Panc1 (cell line): Measurements from ENCODE around the gene AFF4. TPM values are rescaled to one million over a fixed set of nuclear protein-coding genes. Genes with fewer than 3 reads are reported as not detected.

Source experiments
- ATAC-seq: fragments of 200-7000 bp; cut with Tn5 transposase; 2 replicates; pipeline ENCODE4 v1.9.1; 2020; ENCODE audit warnings: mild to moderate bottlenecking, moderate library complexity
- BruUV-seq: library from RNA; stranded (reverse); fragments of 400-500 nt; replicated peaks from 2 replicates; lab custom pipeline; 2021; lab: Mats Ljungman, UMichigan
- CTCF ChIA-PET: fragments of 300-600 bp; sonication (Branson Sonifier 250); formaldehyde crosslinking; loops from one replicate; lab custom pipeline; 2022; ENCODE audit warnings: antibody characterized with exemption; lab: Charles Lee
- POLR2A ChIA-PET: fragments of 300-600 bp; sonication (Branson Sonifier 250); formaldehyde crosslinking; loops from one replicate; lab custom pipeline; 2022; ENCODE audit warnings: antibody characterized with exemption; lab: Charles Lee
- DNase-seq: peaks from one replicate; pipeline ENCODE4 v3.0.0-alpha.2; 2010; ENCODE audit warnings: low read depth, low spot score
- H3K27ac ChIP-seq: 2 replicates; pipeline ENCODE4 v1.5.1; 2011; ENCODE audit warnings: mild to moderate bottlenecking, low read length, inconsistent platforms
- H3K27me3 ChIP-seq: fragments of 200-500 bp; sonication (Bioruptor generic); 2 replicates; pipeline ENCODE4 v1.6.0; 2014; ENCODE audit warnings: low read length, inconsistent platforms; ENCODE audit not compliant: control insufficient read depth, insufficient read depth
- H3K36me3 ChIP-seq: fragments of 200-500 bp; sonication (Bioruptor generic); 2 replicates; pipeline ENCODE4 v1.5.1; 2014; ENCODE audit warnings: inconsistent platforms, mild to moderate bottlenecking, low read length, moderate library complexity; ENCODE audit not compliant: control insufficient read depth, insufficient read depth
- H3K4me1 ChIP-seq: 2 replicates; pipeline ENCODE4 v1.5.1; 2011; ENCODE audit warnings: inconsistent platforms, mild to moderate bottlenecking, low read length, moderate library complexity; ENCODE audit not compliant: control insufficient read depth, insufficient read depth
- H3K4me3 ChIP-seq, 2 experiments: 2 replicates each; pipeline ENCODE4 v1.5.1; 2011 to 2012; ENCODE audit warnings: low read depth in 2 of 2, low read length in 2 of 2, mild to moderate bottlenecking in 2 of 2, inconsistent platforms in 1 of 2, moderate library complexity in 1 of 2
- H3K9me3 ChIP-seq: fragments of 200-500 bp; sonication (Bioruptor generic); 2 replicates; pipeline ENCODE4 v1.5.1; 2014; ENCODE audit warnings: low read depth, mild to moderate bottlenecking, inconsistent platforms, low read length, moderate library complexity; ENCODE audit not compliant: control insufficient read depth, insufficient read depth
- CTCF ChIP-seq: fragments of 450-650 bp; IDR thresholded peaks from 2 replicates; pipeline ENCODE4 v1.5.1; 2017; ENCODE audit warnings: mild to moderate bottlenecking
- POLR2AphosphoS5 ChIP-seq: IDR thresholded peaks from 2 replicates; pipeline ENCODE4 v1.6.1; 2012; ENCODE audit warnings: mild to moderate bottlenecking, low read depth, low read length, moderate library complexity
- REST ChIP-seq, 2 experiments: IDR thresholded peaks; 2 replicates each; pipeline ENCODE4 v1.6.1; 2011 to 2012; ENCODE audit warnings: low read depth in 2 of 2, control low read depth in 1 of 2, low read length in 1 of 2, mild to moderate bottlenecking in 1 of 2, moderate library complexity in 1 of 2; ENCODE audit not compliant: insufficient read depth in 1 of 2
- SIN3A ChIP-seq: IDR thresholded peaks from 2 replicates; pipeline ENCODE4 v1.6.1; 2012; ENCODE audit warnings: low read depth, mild to moderate bottlenecking, low read length, moderate library complexity, borderline replicate concordance; ENCODE audit not compliant: insufficient read depth
- TCF7L2 ChIP-seq: IDR thresholded peaks from 2 replicates; pipeline ENCODE4 v1.6.1; 2011; ENCODE audit warnings: mild to moderate bottlenecking, low read depth, low read length, inconsistent platforms
- in situ Hi-C: cut with HindIII; loops from 2 replicates; pipeline ENCODE4 v1.10.0; 2016; ENCODE audit warnings: low sequenced_read_pairs, low pct_unique_long_range_greater_than_20kb
- intact Hi-C: fragments of 100-400 bp; cut with micrococcal nuclease; formaldehyde crosslinking; loops from one replicate; pipeline ENCODE4 v1.10.0; 2022; ENCODE audit not compliant: unreplicated experiment
- total RNA-seq: library from RNA; stranded (reverse); gene quantifications from one replicate; pipeline ENCODE4 v1.2.1, GENCODE V29; 2021; ENCODE audit not compliant: unreplicated experiment

AFF4 gene
- total RNA-seq, 1 experiment from 2014 or later: 78.3 TPM

GRCh38 chr5:132841305-132841704, 122.1 kb downstream of the AFF4 start:
- TF ChIP-seq REST (IDR thresholded peaks at IDR 0.05; ENCODE audit: insufficient read depth in 1 of 2, low read depth in 2 of 2, low read length in 1 of 2): no peak
- no peak for TF ChIP-seq TCF7L2
- TF ChIP-seq POLR2AphosphoS5: no peak
- TF ChIP-seq CTCF: no peak
- no peak for TF ChIP-seq SIN3A
- POLR2A ChIA-PET: interaction anchor here (0.6 to 0.7 kb wide), 2 partner anchors 315 to 1411 kb away, joined by 5 read pairs; no protein-coding TSS in a partner anchor
- no peaks in the 10 kb centered on the region for H3K27me3 ChIP-seq
- no peaks in the 10 kb centered on the region for H3K36me3 ChIP-seq
- intact Hi-C loops: no loop called here
- DNase-seq (no peak), ATAC-seq (no peak)
- in situ Hi-C loops: no loop called here
- H3K9me3 ChIP-seq: no peaks in the 10 kb centered on the region
- no peaks in the 10 kb centered on the region for H3K4me1 ChIP-seq
- CTCF ChIA-PET: interaction anchor here (0.6 kb wide), 1 partner anchor 18 kb away, joined by 9 read pairs; no protein-coding TSS in a partner anchor
- BruUV-seq: no TSS peak
- no peak overlapping the region for H3K4me3 ChIP-seq
- no peak overlapping the region for H3K27ac ChIP-seq

GRCh38 chr5:132840896-132841295, 122.5 kb downstream of the AFF4 start:
- no peaks in the 10 kb centered on the region for H3K27me3 ChIP-seq
- DNase-seq (no peak), ATAC-seq (no peak)
- H3K9me3 ChIP-seq: no peaks in the 10 kb centered on the region
- no peaks in the 10 kb centered on the region for H3K36me3 ChIP-seq
- intact Hi-C loops (no loop called here), in situ Hi-C loops (no loop called here)
- ChIA-PET CTCF (interaction anchor here (0.6 kb wide), 1 partner anchor 18 kb away, joined by 9 read pairs; no protein-coding TSS in a partner anchor), POLR2A (interaction anchor here (0.7 kb wide), 1 partner anchor 314 kb away, joined by 5 read pairs; no protein-coding TSS in a partner anchor)
- BruUV-seq: no TSS peak
- no peak overlapping the region for H3K27ac ChIP-seq
- TF ChIP-seq SIN3A (no peak), POLR2AphosphoS5 (no peak), REST (IDR thresholded peaks at IDR 0.05; ENCODE audit: insufficient read depth in 1 of 2, low read depth in 2 of 2, low read length in 1 of 2) (no peak), TCF7L2 (no peak), CTCF (no peak)
- no peak overlapping the region for H3K4me3 ChIP-seq
- no peaks in the 10 kb centered on the region for H3K4me1 ChIP-seq
